Ascending aorta (tissue), 2 donors: Measurements from ENCODE around the gene VWF. TPM values are rescaled to one million over a fixed set of nuclear protein-coding genes. Genes with fewer than 3 reads are reported as not detected.

Experiments used
- DNase-seq, 2 donors: peaks; one replicate each; pipeline ENCODE4 v3.0.0-alpha.2; 2019; ENCODE audit warnings: low spot score in 2 of 2
- H3K27ac ChIP-seq, 2 donors: fragments of 200-600 bp; sonication (generic); one replicate each; pipeline ENCODE4 v1.5.1; 2016 to 2017; ENCODE audit warnings: mild to moderate bottlenecking in 1 of 2
- H3K27me3 ChIP-seq: fragments of 200-600 bp; sonication (generic); one replicate; pipeline ENCODE4 v1.5.1; 2017
- H3K36me3 ChIP-seq, 2 donors: fragments of 200-600 bp; sonication (generic); one replicate each; pipeline ENCODE4 v1.5.1; 2016
- H3K4me1 ChIP-seq, 2 donors: fragments of 200-600 bp; sonication (generic); one replicate each; pipeline ENCODE4 v1.5.1; 2016 to 2017; ENCODE audit warnings: mild to moderate bottlenecking in 1 of 2
- H3K4me3 ChIP-seq, 2 donors: fragments of 200-600 bp; sonication (generic); one replicate each; pipeline ENCODE4 v1.5.1; 2016 to 2017; ENCODE audit warnings: mild to moderate bottlenecking in 1 of 2
- H3K9me3 ChIP-seq, 2 donors: fragments of 200-600 bp; sonication (generic); one replicate each; pipeline ENCODE4 v1.5.1; 2016
- CTCF ChIP-seq, 3 experiments: fragments of 200-600 bp in 2 of 3; fragments of 450-650 bp in 1 of 3; sonication (generic) in 2 of 3; IDR thresholded peaks; one replicate each; pipeline ENCODE4 v1.5.1; 2016 to 2019; ENCODE audit warnings: antibody characterized with exemption in 3 of 3, mild to moderate bottlenecking in 1 of 3, moderate library complexity in 1 of 3
- intact Hi-C: fragments of 100-400 bp; cut with DNase I; formaldehyde crosslinking; loops from one replicate; pipeline ENCODE4 v1.15.1; 2023
- total RNA-seq: library from RNA; depleted of rRNA; stranded (reverse); fragments of >200 nt; gene quantifications from one replicate; pipeline ENCODE4 v1.1.0, GENCODE V29; 2016

The VWF gene
- total RNA-seq, 1 donor from 2014 or later: 1,026 TPM

GRCh38 chr12:5969156-5969973 lies 155.1 kb downstream of the VWF start:
- no peaks in the 10 kb centered on the region for H3K9me3 ChIP-seq
- no peak overlapping the region for H3K4me3 ChIP-seq
- H3K36me3 ChIP-seq: no peaks in the 10 kb centered on the region
- intact Hi-C loops: no loop called here
- H3K27me3 ChIP-seq: no peaks in the 10 kb centered on the region
- no peak for TF ChIP-seq CTCF (IDR thresholded peaks at IDR 0.05)
- H3K27ac ChIP-seq: no peak overlapping the region
- H3K4me1 ChIP-seq: no peaks in the 10 kb centered on the region
- no peak for DNase-seq

GRCh38 chr12:5967645-5968415 lies 156.6 kb downstream of the VWF start:
- Histone ChIP-seq H3K9me3 (no peaks in the 10 kb centered on the region), H3K4me1 (no peaks in the 10 kb centered on the region), H3K36me3 (no peaks in the 10 kb centered on the region), H3K4me3 (no peak overlapping the region), H3K27me3 (no peaks in the 10 kb centered on the region), H3K27ac (no peak overlapping the region)
- no peak for DNase-seq
- no peak for TF ChIP-seq CTCF (IDR thresholded peaks at IDR 0.05)
- intact Hi-C loops: no loop called here

- H3K27ac ChIP-seq: no peak overlapping the region
- no peaks in the 10 kb centered on the region for H3K27me3 ChIP-seq
- H3K4me1 ChIP-seq: no peaks in the 10 kb centered on the region
- intact Hi-C loops: no loop called here
- no peaks in the 10 kb centered on the region for H3K36me3 ChIP-seq
- TF ChIP-seq CTCF (IDR thresholded peaks at IDR 0.05): no peak
- DNase-seq: no peak
- H3K9me3 ChIP-seq: no peaks in the 10 kb centered on the region
- H3K4me3 ChIP-seq: no peak overlapping the region
Measured at GRCh38 chr12:5966486-5967095, 157.9 kb downstream of the VWF start.

- intact Hi-C loops: no loop called here
- H3K27me3 ChIP-seq: no peaks in the 10 kb centered on the region
- no peaks in the 10 kb centered on the region for H3K36me3 ChIP-seq
- no peak for DNase-seq
- no peaks in the 10 kb centered on the region for H3K9me3 ChIP-seq
- no peak overlapping the region for H3K4me3 ChIP-seq
- peak; percentile 31 to 81 (median 77) for TF ChIP-seq CTCF (IDR thresholded peaks at IDR 0.05)
- no peak overlapping the region for H3K27ac ChIP-seq
- no peaks in the 10 kb centered on the region for H3K4me1 ChIP-seq
Measured at GRCh38 chr12:5965950-5966383, 158.5 kb downstream of the VWF start.

GRCh38 chr12:5964913-5965900 lies 159.3 kb downstream of the VWF start:
- Histone ChIP-seq H3K4me3 (no peak overlapping the region), H3K27ac (no peak overlapping the region), H3K36me3 (no peaks in the 10 kb centered on the region), H3K4me1 (no peaks in the 10 kb centered on the region), H3K27me3 (no peaks in the 10 kb centered on the region), H3K9me3 (no peaks in the 10 kb centered on the region)
- TF ChIP-seq CTCF (IDR thresholded peaks at IDR 0.05): no peak
- no peak for DNase-seq
- intact Hi-C loops: no loop called here
